Left kidney (tissue), 8 donors: ENCODE data around the gene UGT2A3. TPM values are rescaled to one million over a fixed set of nuclear protein-coding genes. Genes with fewer than 3 reads are reported as not detected.
"Not testable (repeated sequence)": the region's sequence is repeated elsewhere in the genome, so short reads cannot be mapped to it uniquely, and the experiment has no call there.

Experiments used
- DNase-seq: peaks from one replicate; pipeline ENCODE4 v3.0.0-alpha.2; 2013
- long read RNA-seq, 8 donors: transcript quantifications; one replicate each; lab custom pipeline, GENCODE V29; 2026
- polyA plus RNA-seq: library from polyadenylated mRNA; unstranded; fragments of 120-200 nt; gene quantifications from one replicate; pipeline ENCODE4 v1.2.1, GENCODE V29; 2013; ENCODE audit not compliant: insufficient read length

UGT2A3 gene
- 63.1 TPM for polyA plus RNA-seq
- long read RNA-seq, donor 1, transcript UGT2A3-201 (6 exons, 2,965 nt), result major isoform, 21 of 71 reads
- long read RNA-seq, donor 1, partial matches to known transcripts, result 39 of 71 reads
- long read RNA-seq, donor 1, other reads (novel, unspliced or antisense), result 11 of 71 reads
- long read RNA-seq, donor 2, transcript UGT2A3-201 (6 exons, 2,965 nt), result major isoform, 25 of 73 reads
- long read RNA-seq, donor 2, partial matches to known transcripts, result 43 of 73 reads
- long read RNA-seq, donor 2, other reads (novel, unspliced or antisense), result 5 of 73 reads
- long read RNA-seq, donor 3, transcript UGT2A3-201 (6 exons, 2,965 nt), result major isoform, 11 of 78 reads
- long read RNA-seq, donor 3, partial matches to known transcripts, result 67 of 78 reads
- long read RNA-seq, donor 3, other reads (novel, unspliced or antisense), result 0 of 78 reads
- long read RNA-seq, donor 4, partial matches to known transcripts, result 29 of 29 reads
- long read RNA-seq, donor 4, other reads (novel, unspliced or antisense), result 0 of 29 reads
- long read RNA-seq, donor 5, transcript UGT2A3-201 (6 exons, 2,965 nt), result major isoform, 37 of 133 reads
- long read RNA-seq, donor 5, partial matches to known transcripts, result 96 of 133 reads
- long read RNA-seq, donor 5, other reads (novel, unspliced or antisense), result 0 of 133 reads
- long read RNA-seq, donor 6, transcript UGT2A3-201 (6 exons, 2,965 nt), result major isoform, 21 of 27 reads
- long read RNA-seq, donor 6, partial matches to known transcripts, result 6 of 27 reads
- long read RNA-seq, donor 6, other reads (novel, unspliced or antisense), result 0 of 27 reads
- long read RNA-seq, donor 7, transcript UGT2A3-201 (6 exons, 2,965 nt), result major isoform, 20 of 54 reads
- long read RNA-seq, donor 7, partial matches to known transcripts, result 34 of 54 reads
- long read RNA-seq, donor 7, other reads (novel, unspliced or antisense), result 0 of 54 reads
- long read RNA-seq, donor 8, transcript UGT2A3-201 (6 exons, 2,965 nt), result major isoform, 6 of 58 reads
- long read RNA-seq, donor 8, partial matches to known transcripts, result 47 of 58 reads
- long read RNA-seq, donor 8, other reads (novel, unspliced or antisense), result 5 of 58 reads

DNA sequence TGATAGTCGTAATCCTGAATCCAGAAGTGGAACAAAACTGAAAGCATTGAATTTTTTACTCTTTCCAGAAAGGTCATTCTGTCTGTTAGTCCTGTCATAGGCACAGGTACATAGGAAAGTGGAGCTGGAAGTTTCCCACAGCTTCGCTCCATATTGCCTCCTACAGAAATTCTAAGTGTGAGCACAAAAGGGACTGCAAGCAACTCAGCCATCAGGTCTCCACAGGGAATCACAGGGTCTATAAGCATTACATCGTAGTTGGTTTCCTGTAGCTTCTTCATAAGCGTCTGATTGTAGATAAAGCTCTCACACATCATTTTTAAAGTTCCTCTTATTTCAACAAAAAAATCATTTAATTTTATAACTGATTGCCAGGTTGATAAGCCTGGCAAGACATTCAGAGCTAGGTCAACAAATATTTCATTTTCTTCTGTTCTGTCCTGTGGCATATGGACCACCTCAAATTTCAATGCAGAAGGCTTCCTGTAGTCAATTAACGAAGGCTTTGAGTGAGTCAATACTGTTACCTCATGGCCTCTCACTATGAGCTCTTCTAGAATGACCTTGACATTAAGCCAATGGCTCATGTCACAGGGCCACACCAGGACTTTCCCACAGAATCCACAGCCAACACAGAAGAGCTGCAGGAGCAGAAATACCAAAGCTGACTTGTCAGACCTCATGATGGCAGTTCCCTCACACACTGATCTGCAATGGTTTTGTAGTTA, at the start of gene UGT2A3:
TSS of gene UGT2A3 (minus strand) at position 727 of the 728 bp plus-strand sequence. CDS start at position 683, 44 bp downstream.
- DNase-seq, result no peak

DNA sequence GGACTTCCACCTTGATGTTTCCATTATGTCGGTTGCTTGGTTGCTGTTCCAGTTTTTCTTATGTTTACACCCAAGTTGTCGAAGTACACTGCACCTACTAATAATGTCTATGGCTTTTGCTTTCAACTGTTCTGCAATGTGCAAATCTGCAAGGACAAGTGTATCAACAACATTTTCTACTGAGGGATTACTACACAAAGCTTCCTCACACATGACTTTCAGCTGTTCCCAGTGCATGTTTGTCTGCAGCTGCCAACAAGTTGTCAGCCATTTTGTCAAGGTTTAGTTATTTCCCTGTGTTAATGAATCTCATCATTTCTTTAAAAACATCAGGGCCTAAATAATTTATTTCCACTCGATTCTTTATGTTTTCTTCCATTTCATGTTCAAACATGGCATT, 45.4 kb upstream of the UGT2A3 start:
- no peak for DNase-seq

DNA sequence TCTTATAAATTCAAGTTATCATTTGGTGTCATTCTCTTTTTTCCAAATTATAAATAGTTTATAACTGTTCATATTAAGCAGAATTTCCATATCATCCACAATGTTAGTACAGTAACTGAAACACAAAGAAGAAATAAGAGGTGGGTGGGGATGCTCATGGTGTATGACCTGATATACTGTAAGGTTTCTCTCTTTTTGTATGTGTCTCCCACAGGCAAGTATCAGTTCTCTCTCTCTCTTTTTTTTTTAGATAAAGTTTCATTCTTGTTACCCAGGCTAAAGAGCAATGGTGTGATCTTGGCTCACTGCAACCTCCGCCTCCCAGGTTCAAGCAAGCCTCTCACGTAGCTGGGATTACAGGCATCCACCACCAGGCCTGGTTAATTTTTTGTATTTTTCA, 43.7 kb upstream of the UGT2A3 start:
- DNase-seq, result no peak

GRCh38 chr4:68987007-68987406, 35.4 kb upstream of the UGT2A3 start:
- no peak for DNase-seq

GRCh38 chr4:68985442-68985841, 33.8 kb upstream of the UGT2A3 start:
- DNase-seq, result no peak

DNA sequence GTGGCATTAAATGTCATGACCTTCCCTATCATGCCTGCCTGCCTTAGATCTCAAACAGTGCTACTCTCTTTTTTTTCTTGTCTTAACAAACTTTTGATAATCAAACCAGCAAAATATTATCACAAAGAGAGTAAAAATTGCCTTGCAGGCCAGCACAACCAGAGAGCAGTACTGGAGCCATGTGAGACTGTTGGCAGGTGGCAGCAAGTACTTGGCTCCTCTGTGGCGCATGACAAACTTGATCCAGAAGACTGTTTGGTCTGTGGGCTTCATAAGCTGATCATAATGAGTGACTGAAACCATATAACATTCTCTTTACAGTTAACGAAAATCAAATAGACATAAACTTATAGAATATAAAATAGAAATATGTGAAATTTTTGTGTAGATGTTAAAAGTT, 33.3 kb upstream of the UGT2A3 start:
- DNase-seq, result no peak

GRCh38 chr4:68963374-68963773, 11.8 kb upstream of the UGT2A3 start:
- DNase-seq, result peak; percentile 31

DNA sequence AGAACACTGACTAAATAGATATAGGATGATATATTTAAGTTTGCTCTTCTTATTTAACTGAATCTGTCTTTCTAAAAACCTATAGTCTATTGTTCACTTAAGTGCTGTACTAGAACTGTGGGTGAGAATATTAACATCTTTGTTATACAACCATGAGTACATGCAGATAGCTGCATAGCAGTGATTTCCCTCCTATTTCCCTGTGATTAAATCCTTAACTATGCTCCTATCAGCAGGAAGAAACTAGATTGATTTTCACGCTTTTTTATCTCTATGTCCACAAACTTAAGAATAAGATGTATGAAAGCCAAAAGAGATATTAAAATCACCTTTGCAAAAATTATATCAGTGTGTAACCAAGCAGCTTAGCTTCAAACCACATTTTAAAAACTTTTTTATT, 11.3 kb upstream of the UGT2A3 start:
- no peak for DNase-seq

GRCh38 chr4:68960294-68961163, 8.9 kb upstream of the UGT2A3 start:
- no peak for DNase-seq

DNA sequence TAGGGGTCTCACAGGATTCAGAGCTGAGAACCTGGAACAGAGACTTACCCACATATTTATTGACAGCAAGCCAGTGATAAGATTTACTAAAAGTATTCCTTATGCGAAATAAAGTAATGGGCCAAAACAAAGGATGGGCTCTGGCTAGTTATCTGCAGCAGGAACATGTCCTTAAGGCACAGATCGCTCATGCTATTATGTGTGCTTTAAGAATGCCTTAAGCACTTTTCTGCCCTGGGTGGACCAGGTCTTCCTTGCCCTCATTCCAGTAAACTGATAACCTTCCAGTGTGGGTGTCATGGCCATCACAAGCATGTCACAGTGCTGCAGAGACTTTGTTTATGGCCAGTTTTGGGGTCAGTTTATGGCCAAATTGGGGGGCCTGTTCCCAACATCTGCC, 7.5 kb upstream of the UGT2A3 start:
- not testable (repeated sequence) for DNase-seq

DNA sequence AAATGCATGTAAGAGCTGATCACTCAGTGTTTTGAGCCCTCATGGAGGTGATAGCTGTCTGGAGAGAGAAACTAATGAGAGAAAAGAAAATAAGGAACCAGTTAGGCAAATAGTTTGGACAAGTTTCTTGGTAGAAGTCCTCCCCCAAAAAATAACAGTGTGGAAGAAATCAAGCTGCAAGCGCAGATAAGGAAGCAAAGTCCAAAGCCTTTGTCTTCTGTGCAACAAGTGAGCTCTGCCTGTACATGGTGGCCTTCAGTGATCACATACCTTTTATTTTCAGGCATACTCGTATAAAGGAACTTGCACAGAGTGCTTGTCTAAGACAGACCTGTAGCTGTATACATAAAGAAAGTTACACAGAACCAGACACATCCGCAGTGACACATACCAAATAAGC, 2.5 kb upstream of the UGT2A3 start:
- no peak for DNase-seq

- DNase-seq, result no peak
Measured at GRCh38 chr4:68953056-68953596, 1.5 kb upstream of the UGT2A3 start.

GRCh38 chr4:68951806-68952585, 392 bp upstream of the UGT2A3 start:
- no peak for DNase-seq

- DNase-seq, result no peak
Measured at GRCh38 chr4:68950033-68950432, 1.6 kb downstream of the UGT2A3 start.

GRCh38 chr4:68948985-68949384, 2.6 kb downstream of the UGT2A3 start:
- no peak for DNase-seq

- DNase-seq, result no peak
Measured at GRCh38 chr4:68948044-68948743, 3.4 kb downstream of the UGT2A3 start.

GRCh38 chr4:68929076-68929737, 22.4 kb downstream of the UGT2A3 start:
- DNase-seq, result no peak

DNA sequence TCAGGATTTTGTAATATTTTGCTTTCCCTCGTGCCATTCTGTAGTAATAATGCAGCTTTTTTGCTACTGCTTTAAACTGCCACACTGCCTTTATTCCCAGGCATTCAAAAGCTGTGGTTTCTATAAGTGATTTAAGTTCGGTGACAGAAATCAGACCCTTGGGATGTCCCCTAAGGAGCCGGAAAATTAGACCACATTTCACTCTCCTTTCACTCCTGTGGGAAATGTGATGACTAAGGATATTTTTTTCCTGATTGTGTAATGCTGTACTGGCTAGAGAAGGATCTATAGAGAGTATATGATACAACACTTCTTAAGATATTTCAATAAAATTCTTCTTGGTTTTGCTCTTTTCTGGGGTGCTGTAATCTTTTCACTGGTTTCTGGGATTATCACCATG, 24.4 kb downstream of the UGT2A3 start:
- DNase-seq, result no peak

DNA sequence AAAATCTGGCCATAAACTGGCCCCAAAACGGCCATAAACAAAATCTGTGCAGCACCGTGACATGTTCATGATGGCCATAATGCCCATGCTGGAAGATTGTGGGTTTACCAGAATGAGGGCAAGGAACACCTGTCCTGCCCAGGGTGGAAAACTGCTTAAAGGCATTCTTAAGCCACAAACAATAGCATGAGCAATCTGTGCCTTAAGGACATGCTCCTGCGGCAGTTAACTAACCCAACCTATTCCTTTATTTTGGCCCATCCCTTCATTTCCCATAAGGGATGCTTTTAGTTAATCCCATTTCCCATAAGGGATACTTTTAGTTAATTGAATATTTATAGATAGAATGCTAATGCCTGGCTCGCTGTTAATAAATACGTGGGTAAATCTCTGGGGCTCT, 29.4 kb downstream of the UGT2A3 start:
- DNase-seq, result not testable (repeated sequence)
